ENCODE results near the gene SAMD9L. TPM values are rescaled to one million over a fixed set of nuclear protein-coding genes. Genes with fewer than 3 reads are reported as not detected.

Gene SAMD9L
- total RNA-seq, 1 donor: 40.6 TPM

- peak; percentile 64 for DNase-seq (ENCODE audit: low read depth)
- H3K4me3 ChIP-seq (ENCODE audit: low read depth, low read length): peak overlapping the region; percentile 61
- no peak for TF ChIP-seq CTCF (IDR thresholded peaks at IDR 0.05; ENCODE audit: insufficient read depth, low read depth, low read length)
Observed at GRCh38 chr7:93147363-93147762, 822 bp downstream of the SAMD9L start.

- peak; percentile 22 for DNase-seq (ENCODE audit: low read depth)
- no peak for TF ChIP-seq CTCF (IDR thresholded peaks at IDR 0.05; ENCODE audit: insufficient read depth, low read depth, low read length)
- peak overlapping the region; percentile 61 for H3K4me3 ChIP-seq (ENCODE audit: low read depth, low read length)
Observed at GRCh38 chr7:93146472-93147141, 1.6 kb downstream of the SAMD9L start.

- DNase-seq (ENCODE audit: low read depth): no peak
- no peak overlapping the region for H3K4me3 ChIP-seq (ENCODE audit: low read depth, low read length)
- TF ChIP-seq CTCF (IDR thresholded peaks at IDR 0.05; ENCODE audit: insufficient read depth, low read depth, low read length): no peak
Observed at GRCh38 chr7:93146036-93146435, 2.1 kb downstream of the SAMD9L start.

- H3K4me3 ChIP-seq (ENCODE audit: low read depth, low read length): no peak overlapping the region
- TF ChIP-seq CTCF (IDR thresholded peaks at IDR 0.05; ENCODE audit: insufficient read depth, low read depth, low read length): no peak
- DNase-seq (ENCODE audit: low read depth): no peak
Observed at GRCh38 chr7:93145354-93145753, 2.8 kb downstream of the SAMD9L start.

GRCh38 chr7:93142127-93142526 lies 6.1 kb downstream of the SAMD9L start:
- no peak overlapping the region for H3K4me3 ChIP-seq (ENCODE audit: low read depth, low read length)
- no peak for TF ChIP-seq CTCF (IDR thresholded peaks at IDR 0.05; ENCODE audit: insufficient read depth, low read depth, low read length)
- DNase-seq (ENCODE audit: low read depth): no peak

GRCh38 chr7:93140582-93141191 lies 7.5 kb downstream of the SAMD9L start:
- no peak for TF ChIP-seq CTCF (IDR thresholded peaks at IDR 0.05; ENCODE audit: insufficient read depth, low read depth, low read length)
- DNase-seq (ENCODE audit: low read depth): no peak

More at GRCh38 chr7:93140582-93141191, 7.5 kb downstream of the SAMD9L start:
- H3K4me3 ChIP-seq (ENCODE audit: low read depth, low read length): no peak overlapping the region
